Smooth muscle cell (in vitro differentiated cells): ENCODE data around the gene PLCH1. TPM values are rescaled to one million over a fixed set of nuclear protein-coding genes. Genes with fewer than 3 reads are reported as not detected.

Experiments
- DNase-seq: peaks from one replicate; lab custom pipeline; 2025; ENCODE audit not compliant: unreplicated experiment; lab: John Stamatoyannopoulos, UW
- H2AFZ ChIP-seq: fragments of 200-600 bp; sonication (generic); 2 replicates; pipeline ENCODE4 v1.6.0; 2016; ENCODE audit warnings: antibody characterized with exemption, low read depth, mild to moderate bottlenecking
- H3F3A ChIP-seq: fragments of 200-600 bp; sonication (generic); 2 replicates; pipeline ENCODE4 v1.6.0; 2017; ENCODE audit warnings: antibody characterized with exemption, low read depth
- H3K27ac ChIP-seq: fragments of 200-600 bp; sonication (generic); 2 replicates; pipeline ENCODE4 v1.5.1; 2016; ENCODE audit warnings: low read depth, mild to moderate bottlenecking
- H3K27me3 ChIP-seq: fragments of 200-600 bp; sonication (generic); 2 replicates; pipeline ENCODE4 v1.6.1; 2016; ENCODE audit warnings: low read depth, mild to moderate bottlenecking
- H3K36me3 ChIP-seq: fragments of 200-600 bp; sonication (generic); 2 replicates; pipeline ENCODE4 v1.5.1; 2016; ENCODE audit warnings: low read depth
- H3K4me1 ChIP-seq: fragments of 200-600 bp; sonication (generic); 2 replicates; pipeline ENCODE4 v1.5.1; 2016; ENCODE audit warnings: low read depth
- H3K4me2 ChIP-seq: fragments of 200-600 bp; sonication (generic); 2 replicates; pipeline ENCODE4 v1.6.0; 2016; ENCODE audit warnings: mild to moderate bottlenecking
- H3K4me3 ChIP-seq: fragments of 200-600 bp; sonication (generic); 2 replicates; pipeline ENCODE4 v1.5.1; 2016; ENCODE audit warnings: mild to moderate bottlenecking
- H3K79me2 ChIP-seq: fragments of 200-600 bp; sonication (generic); 2 replicates; pipeline ENCODE4 v1.6.0; 2016; ENCODE audit warnings: low read depth, mild to moderate bottlenecking
- H3K9ac ChIP-seq: fragments of 200-600 bp; sonication (generic); 2 replicates; pipeline ENCODE4 v1.6.0; 2016; ENCODE audit warnings: low read depth
- H3K9me3 ChIP-seq: fragments of 200-600 bp; sonication (generic); replicated peaks from 2 replicates; pipeline ENCODE4 v1.5.1; 2016; ENCODE audit warnings: low read depth
- H4K20me1 ChIP-seq: fragments of 200-600 bp; sonication (generic); 2 replicates; pipeline ENCODE4 v1.6.0; 2016; ENCODE audit warnings: low read depth
- CTCF ChIP-seq: fragments of 200-600 bp; sonication (generic); IDR thresholded peaks from 2 replicates; pipeline ENCODE4 v1.5.1; 2017; ENCODE audit warnings: borderline replicate concordance, mild to moderate bottlenecking, antibody characterized with exemption; ENCODE audit not compliant: insufficient read depth, poor library complexity, severe bottlenecking
- WGBS: methylation state at CpG from one replicate; pipeline ENCODE4 v1.1.7; 2016; ENCODE audit warnings: low lambda C conversion rate; 5-methylcytosine and 5-hydroxymethylcytosine counted together
- polyA plus RNA-seq: library from polyadenylated mRNA; unstranded; fragments of >200 nt; fragmentation: Nextera tagmentation; extraction: Ambion mirVana; gene quantifications from 2 replicates; pipeline ENCODE4 v1.2.1, GENCODE V29; 2016
- total RNA-seq: library from RNA; depleted of rRNA; stranded (reverse); fragments of >200 nt; gene quantifications from 2 replicates; pipeline ENCODE4 v1.2.3, GENCODE V29; 2014

PLCH1 gene
- total and polyA plus RNA-seq, 2 experiments from 2014 or later, result 0.36 TPM; not detected in 1

- no peaks in the 10 kb centered on the region for H3K36me3 ChIP-seq
- no peak for DNase-seq
- H3K27ac ChIP-seq, result no peak overlapping the region
- peaks cover 9% of the 10 kb centered on the region for H3K4me1 ChIP-seq
- no peaks in the 10 kb centered on the region for H3K9me3 ChIP-seq
- no peaks in the 10 kb centered on the region for H3K27me3 ChIP-seq
- no peak overlapping the region for H3K4me3 ChIP-seq
- TF ChIP-seq CTCF, result no peak
- no peak overlapping the region for H3K4me2 ChIP-seq
- no peaks in the 10 kb centered on the region for H3F3A ChIP-seq
- no peak overlapping the region for H2AFZ ChIP-seq
- H3K9ac ChIP-seq, result no peak overlapping the region
- H4K20me1 ChIP-seq, result no peaks in the 10 kb centered on the region
- no peaks in the 10 kb centered on the region for H3K79me2 ChIP-seq
Measured at GRCh38 chr3:155370198-155370597, 374.7 kb downstream of the PLCH1 start.

GRCh38 chr3:155369735-155370134 lies 375.1 kb downstream of the PLCH1 start:
- Histone ChIP-seq H3K9me3 (no peaks in the 10 kb centered on the region), H3K4me1 (peaks cover 9% of the 10 kb centered on the region), H3K4me3 (no peak overlapping the region), H3K36me3 (no peaks in the 10 kb centered on the region), H3F3A (no peaks in the 10 kb centered on the region), H3K27me3 (no peaks in the 10 kb centered on the region), H4K20me1 (no peaks in the 10 kb centered on the region), H3K79me2 (no peaks in the 10 kb centered on the region), H3K9ac (no peak overlapping the region), H3K27ac (no peak overlapping the region), H2AFZ (no peak overlapping the region), H3K4me2 (no peak overlapping the region)
- no peak for TF ChIP-seq CTCF
- WGBS, result 96% methylated on average over 3 of the region's 3 CpGs
- no peak for DNase-seq

- TF ChIP-seq CTCF, result no peak
- Histone ChIP-seq H3F3A (no peaks in the 10 kb centered on the region), H3K27ac (no peak overlapping the region), H3K9ac (no peak overlapping the region), H4K20me1 (no peaks in the 10 kb centered on the region), H3K4me2 (no peak overlapping the region), H3K4me3 (no peak overlapping the region), H3K36me3 (no peaks in the 10 kb centered on the region), H3K27me3 (no peaks in the 10 kb centered on the region), H2AFZ (no peak overlapping the region), H3K4me1 (peaks cover 9% of the 10 kb centered on the region), H3K9me3 (no peaks in the 10 kb centered on the region), H3K79me2 (no peaks in the 10 kb centered on the region)
- 79% methylated on average over 5 of the region's 5 CpGs for WGBS
- no peak for DNase-seq
Measured at GRCh38 chr3:155369244-155369643, 375.6 kb downstream of the PLCH1 start.

- no peaks in the 10 kb centered on the region for H3K9me3 ChIP-seq
- H3F3A ChIP-seq, result no peaks in the 10 kb centered on the region
- no peaks in the 10 kb centered on the region for H3K27me3 ChIP-seq
- no peaks in the 10 kb centered on the region for H3K36me3 ChIP-seq
- H3K4me2 ChIP-seq, result no peak overlapping the region
- H3K4me1 ChIP-seq, result peaks cover 13% of the 10 kb centered on the region
- no peaks in the 10 kb centered on the region for H3K79me2 ChIP-seq
- H2AFZ ChIP-seq, result no peak overlapping the region
- no peak overlapping the region for H3K9ac ChIP-seq
- H3K27ac ChIP-seq, result no peak overlapping the region
- DNase-seq, result no peak
- no peak overlapping the region for H3K4me3 ChIP-seq
- H4K20me1 ChIP-seq, result no peaks in the 10 kb centered on the region
- TF ChIP-seq CTCF, result no peak
Measured at GRCh38 chr3:155368786-155369185, 376.1 kb downstream of the PLCH1 start.
